K562 (cell line): ENCODE measurements around the gene SNX19. TPM values are rescaled to one million over a fixed set of nuclear protein-coding genes. Genes with fewer than 3 reads are reported as not detected.

Experiments
- ATAC-seq: fragments of 200-7000 bp; cut with Tn5 transposase; 3 replicates; pipeline ENCODE4 v1.9.1; 2020; ENCODE audit warnings: moderate library complexity
- BruUV-seq: library from RNA; stranded (reverse); fragments of 400-500 nt; replicated peaks from 2 replicates; lab custom pipeline; 2021; lab: Mats Ljungman, UMichigan
- CTCF ChIA-PET: fragments of 300-600 bp; formaldehyde crosslinking; extraction: SDS; loops from one replicate; lab custom pipeline; 2021; ENCODE audit warnings: low intra/inter-chr PET ratio; lab: Yijun Ruan, JAX
- POLR2A ChIA-PET: fragments of 300-600, 350-650 bp; sonication (Branson Sonifier 250); formaldehyde crosslinking; extraction: SDS; loops from one replicate; lab custom pipeline; 2021; ENCODE audit warnings: antibody characterized with exemption, inconsistent platforms; lab: Yijun Ruan, JAX
- DNase-seq, 4 experiments: peaks; one replicate each; pipeline versions ENCODE4 v3.0.0 to v3.0.0-alpha.2; 2011 to 2018; ENCODE audit warnings: low spot score in 3 of 4, mixed read lengths in 3 of 4; ENCODE audit errors: extremely low read depth in 1 of 4
- FAIRE-seq: peaks from 2 replicates; lab custom pipeline; 2011; peaks lifted over from hg19 to GRCh38; lab: Jason Lieb, UNC
- H2AFZ ChIP-seq: 2 replicates; pipeline ENCODE4 v1.6.0; 2011; ENCODE audit warnings: low read depth, low read length, control low read depth, inconsistent platforms
- H3K27ac ChIP-seq: fragments of 200-600 bp; 3 replicates; pipeline ENCODE4 v1.8.0; 2011; ENCODE audit warnings: low read depth, mild to moderate bottlenecking, control low read depth, inconsistent platforms, low read length, moderate library complexity, mixed read lengths; ENCODE audit errors: extremely low read depth
- H3K27me3 ChIP-seq, 2 experiments: fragments of 300-600 bp in 1 of 2; 2 replicates in 1 of 2; 3 replicates in 1 of 2; pipeline versions ENCODE4 v1.6.0 to v1.8.0; 2011; ENCODE audit warnings: inconsistent platforms in 2 of 2, low read length in 2 of 2, mild to moderate bottlenecking in 1 of 2, mixed read lengths in 1 of 2, moderate library complexity in 1 of 2; ENCODE audit not compliant: control insufficient read depth in 2 of 2, insufficient read depth in 2 of 2
- H3K36me3 ChIP-seq: fragments of 300-600 bp; 3 replicates; pipeline ENCODE4 v1.8.0; 2011; ENCODE audit warnings: mild to moderate bottlenecking, low read length, inconsistent platforms; ENCODE audit not compliant: control insufficient read depth, insufficient read depth
- H3K4me1 ChIP-seq, 2 experiments: fragments of 200-600 bp in 1 of 2; replicated peaks in 1 of 2; 2 replicates in 1 of 2; 3 replicates in 1 of 2; pipeline versions ENCODE4 v1.5.1 to v1.8.0; 2011; ENCODE audit warnings: inconsistent platforms in 2 of 2, low read length in 2 of 2, mild to moderate bottlenecking in 1 of 2, mixed read lengths in 1 of 2, moderate library complexity in 1 of 2; ENCODE audit not compliant: control insufficient read depth in 2 of 2, insufficient read depth in 2 of 2
- H3K4me2 ChIP-seq: 2 replicates; pipeline ENCODE4 v1.6.1; 2011; ENCODE audit warnings: low read length, control low read depth, inconsistent platforms, mixed read lengths; ENCODE audit not compliant: insufficient read depth
- H3K4me3 ChIP-seq: fragments of 200-600 bp; sonication (generic), shearing (Covaris generic); 2 replicates; pipeline ENCODE4 v1.5.1; 2016; ENCODE audit warnings: control low read depth, inconsistent platforms
- H3K79me2 ChIP-seq: fragments of 200-600 bp; 3 replicates; pipeline ENCODE4 v1.8.0; 2011; ENCODE audit warnings: low read length, inconsistent platforms; ENCODE audit not compliant: control insufficient read depth, insufficient read depth
- H3K9ac ChIP-seq, 2 experiments: 2 replicates each; pipeline versions ENCODE4 v1.6.0 to v1.6.1; 2011; ENCODE audit warnings: low read depth in 2 of 2, low read length in 2 of 2, control low read depth in 1 of 2, inconsistent platforms in 1 of 2, mild to moderate bottlenecking in 1 of 2, mixed read lengths in 1 of 2; ENCODE audit not compliant: insufficient read depth in 1 of 2
- H3K9me1 ChIP-seq: one replicate; pipeline ENCODE4 v1.6.0; 2011; ENCODE audit warnings: inconsistent platforms, mild to moderate bottlenecking, low read length, moderate library complexity; ENCODE audit not compliant: control insufficient read depth, insufficient read depth
- H3K9me3 ChIP-seq: replicated peaks from 2 replicates; pipeline ENCODE4 v1.5.1; 2011; ENCODE audit warnings: low read depth, low read length, inconsistent platforms; ENCODE audit not compliant: control insufficient read depth, insufficient read depth
- H4K20me1 ChIP-seq: replicated peaks from 2 replicates; pipeline ENCODE4 v1.6.1; 2011; ENCODE audit warnings: low read length, inconsistent platforms, mixed read lengths; ENCODE audit not compliant: control insufficient read depth, insufficient read depth
- CBFB ChIP-seq: sonication (generic); formaldehyde crosslinking; IDR thresholded peaks from 2 replicates; pipeline ENCODE4 v1.4.0; 2020; ENCODE audit warnings: mild to moderate bottlenecking, missing genetic modification reagents
- KDM2B ChIP-seq: fragments of 250-450 bp; sonication (Bioruptor Pico); IDR thresholded peaks from 2 replicates; pipeline ENCODE4 v1.8.0; 2021; ENCODE audit warnings: mild to moderate bottlenecking, moderate library complexity
- PHF8 ChIP-seq: fragments of 200-600 bp; sonication (generic); IDR thresholded peaks from 2 replicates; pipeline ENCODE4 v1.6.1; 2012; ENCODE audit warnings: mixed run types, mild to moderate bottlenecking, inconsistent platforms, low read length, moderate library complexity, borderline replicate concordance
- RBFOX2 ChIP-seq: fragments of 200-400 bp; formaldehyde crosslinking; IDR thresholded peaks from 2 replicates; pipeline ENCODE4 v1.6.1; 2017; ENCODE audit warnings: low read depth, mild to moderate bottlenecking, low read length, moderate library complexity
- SPI1 ChIP-seq: IDR thresholded peaks from 2 replicates; pipeline ENCODE4 v1.6.1; 2011; ENCODE audit warnings: low read depth, low read length, control low read depth, borderline replicate concordance
- TAF15 ChIP-seq: fragments of 200-400 bp; formaldehyde crosslinking; IDR thresholded peaks from 2 replicates; pipeline ENCODE4 v1.6.1; 2017; ENCODE audit warnings: mild to moderate bottlenecking, low read depth, low read length, moderate library complexity
- XRCC5 ChIP-seq: fragments of 200-400 bp; formaldehyde crosslinking; IDR thresholded peaks from 2 replicates; pipeline ENCODE4 v1.6.1; 2017; ENCODE audit warnings: low read depth, mild to moderate bottlenecking, low read length
- ZC3H11A ChIP-seq: IDR thresholded peaks from 2 replicates; pipeline ENCODE4 v1.6.1; 2012; ENCODE audit warnings: low read depth, low read length, improper control_type of control experiment
- ZNF12 ChIP-seq: sonication (generic); formaldehyde crosslinking; IDR thresholded peaks from 2 replicates; pipeline ENCODE4 v1.4.0; 2020; ENCODE audit warnings: mild to moderate bottlenecking, missing genetic modification reagents
- ZNF133 ChIP-seq: fragments of 250-450 bp; sonication (Bioruptor Pico); IDR thresholded peaks from 2 replicates; pipeline ENCODE4 v1.4.0; 2020; ENCODE audit warnings: mild to moderate bottlenecking
- ZNF282 ChIP-seq: sonication (generic); formaldehyde crosslinking; IDR thresholded peaks from 2 replicates; pipeline ENCODE4 v1.8.1; 2023; ENCODE audit warnings: missing genetic modification reagents
- ZNF507 ChIP-seq: conservative IDR thresholded peaks from 2 replicates; pipeline ENCODE4 v1.6.1; 2017; ENCODE audit warnings: missing genetic modification characterization, missing compliant biosample characterization
- WGBS: fragments of 100-300 bp; shearing (Covaris generic); methylation state at CpG from one replicate; pipeline ENCODE4 v1.1.6; 2016; ENCODE audit warnings: low coverage, mixed read lengths; ENCODE audit not compliant: insufficient coverage; ENCODE audit errors: missing lambda C conversion rate; 5-methylcytosine and 5-hydroxymethylcytosine counted together
- in situ Hi-C: fragments of 300-500 bp; cut with MboI; formaldehyde crosslinking; loops from 4 replicates; pipeline ENCODE4 v1.15.0; 2018; ENCODE audit warnings: inconsistent platforms, mixed read lengths
- intact Hi-C: fragments of 100-400 bp; cut with micrococcal nuclease; formaldehyde crosslinking; loops from 2 replicates; pipeline ENCODE4 v1.14.2; 2022
- polyA plus RNA-seq, 8 experiments: library from polyadenylated mRNA; depleted of rRNA in 4 of 8; stranded (reverse) in 5 of 8; unstranded in 3 of 8; fragments of >200 nt; fragmentation: Nextera tagmentation in 2 of 8; fragmentation: Illumina TruSeq in 1 of 8; extraction: Ambion mirVana in 2 of 8; extraction: Trizol in 1 of 8; gene quantifications; 2 replicates each; pipeline versions ENCODE4 v1.2.1 to v1.2.3, GENCODE V29; 2011 to 2014; ENCODE audit warnings: inconsistent platforms in 1 of 8, missing spikeins in 1 of 8
- total RNA-seq, 7 experiments: library from RNA; depleted of rRNA in 6 of 7; stranded (reverse); fragments of >200 nt in 6 of 7; fragmentation: Illumina TruSeq in 2 of 7; extraction: Trizol in 2 of 7; gene quantifications; 2 replicates each; pipeline versions ENCODE4 v1.2.1 to v1.2.3, GENCODE V29; 2011 to 2021; ENCODE audit warnings: low replicate concordance in 1 of 7
- TF ChIP-seq, protein P1 (sequence below): fragments of 450-650 bp; conservative IDR thresholded peaks from 2 replicates; pipeline ENCODE4 v1.6.1; 2016; ENCODE audit warnings: missing genetic modification characterization, low read depth, mild to moderate bottlenecking, missing compliant biosample characterization, moderate library complexity

SNX19 gene
- total and polyA plus RNA-seq, 9 of the 15 experiments (the other 6 are each of a cell fraction or from before 2014, with no cell fraction given), result 2.2 to 31.3 (median 19.6) TPM

DNA sequence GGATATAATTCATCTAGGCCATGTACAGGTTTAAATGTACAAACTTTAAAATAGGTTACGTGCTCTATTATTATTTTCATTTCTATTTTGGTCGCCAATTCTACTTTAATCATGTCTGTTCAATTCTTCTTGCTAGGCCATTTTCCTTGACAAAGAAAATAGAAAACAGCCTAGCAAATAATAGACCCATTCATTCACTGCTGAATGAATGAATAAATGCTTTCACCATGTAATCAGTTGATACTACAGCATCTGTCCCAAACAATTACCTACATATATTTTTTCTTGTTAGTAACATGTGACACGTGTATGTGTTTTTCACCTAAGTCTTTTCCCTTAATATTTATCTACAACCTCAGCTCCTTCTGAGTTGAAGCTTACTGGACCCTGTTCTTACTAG lies 27.5 kb downstream of the SNX19 start (continued):
- TF ChIP-seq ZNF507 (no peak), KDM2B (no peak), RBFOX2 (no peak), ZNF12 (CRISPR knock-in tag) (no peak), PHF8 (no peak), TAF15 (no peak), SPI1 (no peak)
- TF ChIP-seq, protein P1, sequence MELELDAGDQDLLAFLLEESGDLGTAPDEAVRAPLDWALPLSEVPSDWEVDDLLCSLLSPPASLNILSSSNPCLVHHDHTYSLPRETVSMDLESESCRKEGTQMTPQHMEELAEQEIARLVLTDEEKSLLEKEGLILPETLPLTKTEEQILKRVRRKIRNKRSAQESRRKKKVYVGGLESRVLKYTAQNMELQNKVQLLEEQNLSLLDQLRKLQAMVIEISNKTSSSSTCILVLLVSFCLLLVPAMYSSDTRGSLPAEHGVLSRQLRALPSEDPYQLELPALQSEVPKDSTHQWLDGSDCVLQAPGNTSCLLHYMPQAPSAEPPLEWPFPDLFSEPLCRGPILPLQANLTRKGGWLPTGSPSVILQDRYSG (tag), result no peak

DNA sequence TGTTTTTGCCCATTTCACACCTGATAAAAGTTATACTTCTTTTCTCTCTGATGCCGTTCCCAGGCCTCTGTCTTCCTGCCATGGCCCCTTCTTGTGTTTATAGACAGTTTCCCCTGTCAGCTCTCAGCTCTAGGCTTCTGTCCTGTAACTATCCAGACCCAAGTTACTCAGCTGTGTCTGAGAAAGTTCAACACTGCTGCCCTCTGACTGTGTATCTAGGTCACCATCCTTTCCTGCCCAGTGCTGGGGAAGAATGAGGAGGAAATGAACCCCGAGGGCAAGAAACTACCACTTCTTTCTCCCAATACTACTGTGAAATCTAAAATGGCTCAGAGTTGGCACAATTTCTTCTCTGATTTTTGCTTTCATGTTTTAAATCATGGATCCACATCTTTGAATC lies 29.6 kb downstream of the SNX19 start:
- no peak overlapping the region for H3K9ac ChIP-seq
- ATAC-seq, result no peak
- no TSS peak for BruUV-seq
- in situ Hi-C loops (no loop called here), intact Hi-C loops (no loop called here)
- H4K20me1 ChIP-seq, result no peaks in the 10 kb centered on the region; the same call in 1 of the 2 replicates
- H3K4me1 ChIP-seq, result no peaks in the 10 kb centered on the region
- no peaks in the 10 kb centered on the region for H3K9me1 ChIP-seq
- H3K4me2 ChIP-seq, result no peak overlapping the region
- TF ChIP-seq XRCC5 (no peak), ZNF282 (CRISPR knock-in tag) (no peak), ZNF133 (no peak), CBFB (CRISPR knock-in tag) (no peak), ZC3H11A (no peak)
- no peak for DNase-seq
- FAIRE-seq, result no peak
- H3K27ac ChIP-seq, result no peak overlapping the region
- 93% methylated on average over 2 of the region's 2 CpGs for WGBS
- ChIA-PET CTCF (no interaction called here), POLR2A (no interaction called here)
- H2AFZ ChIP-seq, result no peak overlapping the region
- H3K4me3 ChIP-seq, result no peak overlapping the region
- no peaks in the 10 kb centered on the region for H3K27me3 ChIP-seq
- H3K79me2 ChIP-seq, result no peaks in the 10 kb centered on the region
- no peaks in the 10 kb centered on the region for H3K9me3 ChIP-seq
- H3K36me3 ChIP-seq, result peaks cover 70% of the 10 kb centered on the region
